K562 (cell line): Measurements from ENCODE around the gene TMEM107.
A peak's percentile ranks its signal among the peaks of the same experiment; 100 is the strongest.

Source experiments
- ARID4B ChIP-seq: sonication (generic); formaldehyde crosslinking; IDR thresholded peaks from 2 replicates; pipeline ENCODE4 v1.8.0; 2022; ENCODE audit warnings: mild to moderate bottlenecking, missing genetic modification reagents
- BCOR ChIP-seq: fragments of 450-650 bp; IDR thresholded peaks from 2 replicates; pipeline ENCODE4 v1.6.1; 2016
- CTCF ChIP-seq, 3 experiments: IDR thresholded peaks in 2 of 3; conservative IDR thresholded peaks in 1 of 3; 2 replicates each; pipeline ENCODE4 v1.5.1; 2011 to 2012; ENCODE audit warnings: low read length in 3 of 3, mild to moderate bottlenecking in 3 of 3, control low read depth in 2 of 3, improper control_type of control experiment in 1 of 3, inconsistent platforms in 1 of 3, low read depth in 1 of 3, mixed read lengths in 1 of 3, moderate library complexity in 1 of 3; ENCODE audit not compliant: insufficient read depth in 2 of 3
- FOSL1 ChIP-seq: fragments of 200-800 bp; sonication (Bioruptor generic); conservative IDR thresholded peaks from 2 replicates; pipeline ENCODE4 v1.6.1; 2016; ENCODE audit warnings: missing genetic modification characterization, missing compliant biosample characterization
- JUN ChIP-seq, 2 experiments: sonication (generic) in 1 of 2; formaldehyde crosslinking in 1 of 2; IDR thresholded peaks; 2 replicates each; pipeline versions ENCODE4 v1.6.1 to v1.8.0; 2012 to 2022; ENCODE audit warnings: borderline replicate concordance in 2 of 2, mild to moderate bottlenecking in 2 of 2, improper control_type of control experiment in 1 of 2, low read depth in 1 of 2, low read length in 1 of 2, missing genetic modification reagents in 1 of 2
- MYC ChIP-seq, 2 experiments: fragments of 250-450 bp in 1 of 2; sonication (Bioruptor Pico) in 1 of 2; IDR thresholded peaks; 2 replicates each; pipeline versions ENCODE4 v1.5.1 to v1.6.1; 2012 to 2021; ENCODE audit warnings: low read depth in 2 of 2, borderline replicate concordance in 1 of 2, improper control_type of control experiment in 1 of 2, low read length in 1 of 2, mild to moderate bottlenecking in 1 of 2, moderate library complexity in 1 of 2
- PBX2 ChIP-seq, 2 experiments: IDR thresholded peaks in 1 of 2; conservative IDR thresholded peaks in 1 of 2; 2 replicates each; pipeline ENCODE4 v1.6.1; 2016; ENCODE audit warnings: low read depth in 2 of 2, mild to moderate bottlenecking in 1 of 2, missing compliant biosample characterization in 1 of 2, missing genetic modification characterization in 1 of 2, moderate library complexity in 1 of 2
- PCBP1 ChIP-seq: fragments of 200-400 bp; formaldehyde crosslinking; IDR thresholded peaks from 2 replicates; pipeline ENCODE4 v1.6.1; 2018; ENCODE audit warnings: mild to moderate bottlenecking, low read depth, low read length; ENCODE audit not compliant: poor library complexity, severe bottlenecking
- RFX5 ChIP-seq: IDR thresholded peaks from 2 replicates; pipeline ENCODE4 v1.6.1; 2011; ENCODE audit warnings: low read depth, mild to moderate bottlenecking, improper control_type of control experiment, low read length
- ZNF263 ChIP-seq: sonication (generic); formaldehyde crosslinking; IDR thresholded peaks from 2 replicates; pipeline ENCODE4 v1.8.0; 2022; ENCODE audit warnings: mild to moderate bottlenecking, missing genetic modification reagents, borderline replicate concordance

GRCh38 chr17:8186787-8187516 is 10.8 kb upstream of the TMEM107 start:
- TF ChIP-seq JUN (IDR thresholded peaks at IDR 0.05; ENCODE audit: borderline replicate concordance, low read depth, low read length) (0 out of 2 replicates have a peak, but pooled peaks have one; percentile 34), JUN (CRISPR knock-in tag; IDR thresholded peaks at IDR 0.05; ENCODE audit: borderline replicate concordance) (peak; percentile 92), BCOR (peak; percentile 75; the same call in 1 of the 2 replicates), PCBP1 (no peak), CTCF (IDR thresholded peaks at IDR 0.05 in 2 of 3, conservative IDR thresholded peaks at IDR 0.05 in 1 of 3; ENCODE audit: insufficient read depth in 2 of 3, low read depth in 1 of 3, low read length in 3 of 3) (peak in 2 of 3 experiments; percentile 29 to 57; a peak in 3 of 6 replicates), ZNF263 (peak; percentile 1; the same call in 1 of the 2 replicates), FOSL1 (no peak; the same call in 1 of the 2 replicates), RFX5 (peak; percentile 62; the same call in 1 of the 2 replicates), MYC (IDR thresholded peaks at IDR 0.05; ENCODE audit: low read depth, low read length) (no peak; the same call in 1 of the 2 replicates), MYC (CRISPR knock-in tag; IDR thresholded peaks at IDR 0.05; ENCODE audit: borderline replicate concordance, low read depth) (no peak), ARID4B (CRISPR knock-in tag) (no peak; the same call in 1 of the 2 replicates), PBX2 (CRISPR knock-in tag; IDR thresholded peaks at IDR 0.05; ENCODE audit: low read depth) (no peak), PBX2 (tag; conservative IDR thresholded peaks at IDR 0.05; ENCODE audit: low read depth) (no peak)
